GM12891 (cell line): Measurements from ENCODE around the gene ZNF8.

Experiments used
- PAX5 ChIP-seq: IDR thresholded peaks from 2 replicates; pipeline ENCODE4 v1.6.1; 2011; ENCODE audit warnings: low read length, moderate library complexity, mild to moderate bottlenecking; ENCODE audit not compliant: insufficient read depth, severe bottlenecking
- POLR2A ChIP-seq: IDR thresholded peaks from 2 replicates; pipeline ENCODE4 v1.6.1; 2011; ENCODE audit warnings: low read depth, low read length, control low read depth
- POLR2AphosphoS5 ChIP-seq: IDR thresholded peaks from 2 replicates; pipeline ENCODE4 v1.6.1; 2011; ENCODE audit warnings: low read depth, low read length, control low read depth
- POU2F2 ChIP-seq: IDR thresholded peaks from 2 replicates; pipeline ENCODE4 v1.6.1; 2011; ENCODE audit warnings: low read depth, mild to moderate bottlenecking, control low read depth, low read length, moderate library complexity
- SPI1 ChIP-seq: IDR thresholded peaks from 2 replicates; pipeline ENCODE4 v1.6.1; 2011; ENCODE audit warnings: low read depth, low read length, control low read depth
- TAF1 ChIP-seq: IDR thresholded peaks from 2 replicates; pipeline ENCODE4 v1.6.1; 2011; ENCODE audit warnings: low read depth, low read length, control low read depth

DNA sequence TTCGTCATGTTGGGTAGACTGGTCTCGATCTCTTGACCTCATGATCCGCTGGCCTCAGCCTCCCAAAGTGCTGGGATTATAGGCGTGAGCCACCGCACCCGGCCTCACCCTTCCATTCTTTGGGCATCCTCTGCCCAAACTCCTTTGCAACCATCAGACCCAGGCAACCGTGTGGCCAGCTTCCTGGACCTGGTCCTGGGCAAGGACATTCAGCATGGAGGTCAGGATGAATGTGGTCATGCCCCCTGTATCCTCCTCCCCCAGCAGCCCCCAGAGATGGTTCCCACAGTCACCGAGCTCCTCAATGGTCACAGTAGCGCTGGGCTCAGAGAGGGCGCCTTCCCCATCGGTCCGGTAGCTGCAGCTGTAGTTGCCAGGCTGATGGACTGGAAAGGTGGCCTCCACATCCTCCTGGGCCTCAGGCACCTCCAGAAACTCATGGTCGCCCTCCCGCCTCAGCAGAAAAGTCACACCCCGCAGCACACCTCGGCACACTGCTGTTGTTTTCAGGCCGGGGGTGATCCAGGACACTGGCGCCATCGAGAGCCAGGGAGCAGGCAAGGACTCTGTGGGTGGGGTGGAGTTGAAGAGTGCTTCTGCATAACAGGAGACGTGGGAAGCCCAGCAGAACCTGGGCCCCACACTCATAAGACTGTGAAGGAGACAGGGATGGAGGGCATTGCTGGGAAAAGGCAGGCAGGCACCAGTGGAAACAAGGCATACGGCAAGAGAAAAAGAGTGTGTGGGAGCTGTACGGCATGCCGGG lies 73.4 kb downstream of the ZNF8 start:
- TF ChIP-seq POLR2AphosphoS5: no peak
- no peak for TF ChIP-seq PAX5
- no peak for TF ChIP-seq TAF1
- TF ChIP-seq POLR2A: no peak
- TF ChIP-seq SPI1: no peak
- TF ChIP-seq POU2F2: no peak
